Ascending aorta (tissue), 2 donors: ENCODE data around the gene LCMT1. TPM values are rescaled to one million over a fixed set of nuclear protein-coding genes. Genes with fewer than 3 reads are reported as not detected.

Source experiments
- DNase-seq, 2 donors: peaks; one replicate each; pipeline ENCODE4 v3.0.0-alpha.2; 2019; ENCODE audit warnings: low spot score in 2 of 2
- H3K27ac ChIP-seq, 2 donors: fragments of 200-600 bp; sonication (generic); one replicate each; pipeline ENCODE4 v1.5.1; 2016 to 2017; ENCODE audit warnings: mild to moderate bottlenecking in 1 of 2
- H3K27me3 ChIP-seq: fragments of 200-600 bp; sonication (generic); one replicate; pipeline ENCODE4 v1.5.1; 2017
- H3K36me3 ChIP-seq, 2 donors: fragments of 200-600 bp; sonication (generic); one replicate each; pipeline ENCODE4 v1.5.1; 2016
- H3K4me1 ChIP-seq, 2 donors: fragments of 200-600 bp; sonication (generic); one replicate each; pipeline ENCODE4 v1.5.1; 2016 to 2017; ENCODE audit warnings: mild to moderate bottlenecking in 1 of 2
- H3K4me3 ChIP-seq, 2 donors: fragments of 200-600 bp; sonication (generic); one replicate each; pipeline ENCODE4 v1.5.1; 2016 to 2017; ENCODE audit warnings: mild to moderate bottlenecking in 1 of 2
- H3K9me3 ChIP-seq, 2 donors: fragments of 200-600 bp; sonication (generic); one replicate each; pipeline ENCODE4 v1.5.1; 2016
- intact Hi-C: fragments of 100-400 bp; cut with DNase I; formaldehyde crosslinking; loops from one replicate; pipeline ENCODE4 v1.15.1; 2023
- total RNA-seq: library from RNA; depleted of rRNA; stranded (reverse); fragments of >200 nt; gene quantifications from one replicate; pipeline ENCODE4 v1.1.0, GENCODE V29; 2016
- TF ChIP-seq, protein P1 (sequence below), 3 experiments: fragments of 200-600 bp in 2 of 3; fragments of 450-650 bp in 1 of 3; sonication (generic) in 2 of 3; IDR thresholded peaks; one replicate each; pipeline ENCODE4 v1.5.1; 2016 to 2019; ENCODE audit warnings: antibody characterized with exemption in 3 of 3, mild to moderate bottlenecking in 1 of 3, moderate library complexity in 1 of 3

Gene LCMT1
- total RNA-seq, 1 donor from 2014 or later, result 2.6 TPM

GRCh38 chr16:25138130-25138529 is 26.6 kb downstream of the LCMT1 start:
- Histone ChIP-seq H3K27me3 (no peaks in the 10 kb centered on the region), H3K4me3 (no peak overlapping the region), H3K36me3 (peaks cover 31 to 87% of the 10 kb centered on the region in 2 donors), H3K27ac (no peak overlapping the region), H3K9me3 (no peaks in the 10 kb centered on the region), H3K4me1 (no peaks in the 10 kb centered on the region)
- TF ChIP-seq, protein P1, sequence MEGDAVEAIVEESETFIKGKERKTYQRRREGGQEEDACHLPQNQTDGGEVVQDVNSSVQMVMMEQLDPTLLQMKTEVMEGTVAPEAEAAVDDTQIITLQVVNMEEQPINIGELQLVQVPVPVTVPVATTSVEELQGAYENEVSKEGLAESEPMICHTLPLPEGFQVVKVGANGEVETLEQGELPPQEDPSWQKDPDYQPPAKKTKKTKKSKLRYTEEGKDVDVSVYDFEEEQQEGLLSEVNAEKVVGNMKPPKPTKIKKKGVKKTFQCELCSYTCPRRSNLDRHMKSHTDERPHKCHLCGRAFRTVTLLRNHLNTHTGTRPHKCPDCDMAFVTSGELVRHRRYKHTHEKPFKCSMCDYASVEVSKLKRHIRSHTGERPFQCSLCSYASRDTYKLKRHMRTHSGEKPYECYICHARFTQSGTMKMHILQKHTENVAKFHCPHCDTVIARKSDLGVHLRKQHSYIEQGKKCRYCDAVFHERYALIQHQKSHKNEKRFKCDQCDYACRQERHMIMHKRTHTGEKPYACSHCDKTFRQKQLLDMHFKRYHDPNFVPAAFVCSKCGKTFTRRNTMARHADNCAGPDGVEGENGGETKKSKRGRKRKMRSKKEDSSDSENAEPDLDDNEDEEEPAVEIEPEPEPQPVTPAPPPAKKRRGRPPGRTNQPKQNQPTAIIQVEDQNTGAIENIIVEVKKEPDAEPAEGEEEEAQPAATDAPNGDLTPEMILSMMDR (IDR thresholded peaks at IDR 0.05), result no peak
- DNase-seq, result no peak
- intact Hi-C loops, result no loop called here

GRCh38 chr16:25140459-25140858 is 28.9 kb downstream of the LCMT1 start:
- peaks cover 20 to 78% of the 10 kb centered on the region in 2 donors for H3K36me3 ChIP-seq
- H3K9me3 ChIP-seq, result no peaks in the 10 kb centered on the region
- intact Hi-C loops, result no loop called here
- TF ChIP-seq, protein P1 (IDR thresholded peaks at IDR 0.05), result no peak
- H3K4me3 ChIP-seq, result no peak overlapping the region
- no peaks in the 10 kb centered on the region for H3K27me3 ChIP-seq
- H3K27ac ChIP-seq, result no peak overlapping the region
- no peak for DNase-seq
- no peaks in the 10 kb centered on the region for H3K4me1 ChIP-seq

- DNase-seq, result no peak
- intact Hi-C loops, result no loop called here
- Histone ChIP-seq H3K27ac (no peak overlapping the region), H3K36me3 (peaks cover 11 to 67% of the 10 kb centered on the region in 2 donors), H3K9me3 (no peaks in the 10 kb centered on the region), H3K27me3 (no peaks in the 10 kb centered on the region), H3K4me1 (no peaks in the 10 kb centered on the region), H3K4me3 (no peak overlapping the region)
- TF ChIP-seq, protein P1 (IDR thresholded peaks at IDR 0.05), result no peak
These were observed 30.1 kb downstream of the LCMT1 start for GRCh38 chr16:25141648-25142047.

GRCh38 chr16:25143928-25144327 is 32.4 kb downstream of the LCMT1 start:
- H3K36me3 ChIP-seq, result peaks cover 11 to 67% of the 10 kb centered on the region in 2 donors
- no peak overlapping the region for H3K27ac ChIP-seq
- intact Hi-C loops, result no loop called here
- DNase-seq, result no peak
- TF ChIP-seq, protein P1 (IDR thresholded peaks at IDR 0.05), result no peak
- no peaks in the 10 kb centered on the region for H3K27me3 ChIP-seq
- no peaks in the 10 kb centered on the region for H3K4me1 ChIP-seq
- no peaks in the 10 kb centered on the region for H3K9me3 ChIP-seq
- no peak overlapping the region for H3K4me3 ChIP-seq

GRCh38 chr16:25148568-25149215 is 37.1 kb downstream of the LCMT1 start:
- Histone ChIP-seq H3K4me3 (no peak overlapping the region), H3K4me1 (no peaks in the 10 kb centered on the region), H3K36me3 (peaks cover 7 to 46% of the 10 kb centered on the region in 2 donors), H3K27ac (no peak overlapping the region), H3K27me3 (no peaks in the 10 kb centered on the region), H3K9me3 (no peaks in the 10 kb centered on the region)
- TF ChIP-seq, protein P1 (IDR thresholded peaks at IDR 0.05), result no peak
- no peak for DNase-seq
- intact Hi-C loops, result no loop called here
